Endothelial cell of umbilical vein (primary cell): ENCODE data around the gene AIF1. TPM values are rescaled to one million over a fixed set of nuclear protein-coding genes. Genes with fewer than 3 reads are reported as not detected.
A peak's percentile ranks its signal among the peaks of the same experiment; 100 is the strongest.

ENCODE experiments used
- BruUV-seq: library from RNA; stranded (reverse); fragments of 400-500 nt; replicated peaks from 2 replicates; lab custom pipeline; 2021; lab: Mats Ljungman, UMichigan
- CTCF ChIA-PET: fragments of 300-600, 350-600 bp; sonication (Branson Sonifier 250); formaldehyde crosslinking; loops from one replicate; lab custom pipeline; 2021; ENCODE audit warnings: antibody characterized with exemption, inconsistent platforms; lab: Charles Lee
- POLR2A ChIA-PET: fragments of 300-600, 350-600 bp; sonication (Branson Sonifier 250); formaldehyde crosslinking; loops from one replicate; lab custom pipeline; 2021; ENCODE audit warnings: antibody characterized with exemption, inconsistent platforms; lab: Charles Lee
- DNase-seq: peaks from one replicate; pipeline ENCODE4 v3.0.0-alpha.2; 2011; ENCODE audit warnings: low read depth, low spot score
- FAIRE-seq: peaks from 2 replicates; lab custom pipeline; 2011; peaks lifted over from hg19 to GRCh38; lab: Jason Lieb, UNC
- H2AFZ ChIP-seq: 2 replicates; pipeline ENCODE4 v1.6.0; 2012; ENCODE audit warnings: low read depth, low read length, control low read depth, inconsistent platforms
- H3K27ac ChIP-seq: 2 replicates; pipeline ENCODE4 v1.5.1; 2011; ENCODE audit warnings: low read depth, mild to moderate bottlenecking, control low read depth, low read length, moderate library complexity; ENCODE audit not compliant: insufficient read depth
- H3K27me3 ChIP-seq, 2 experiments: 2 replicates each; pipeline versions ENCODE4 v1.6.0 to v1.6.1; 2011; ENCODE audit warnings: low read length in 2 of 2, mixed read lengths in 1 of 2; ENCODE audit not compliant: control insufficient read depth in 2 of 2, insufficient read depth in 2 of 2
- H3K36me3 ChIP-seq, 2 experiments: 2 replicates in 1 of 2; 3 replicates in 1 of 2; pipeline ENCODE4 v1.5.1; 2011; ENCODE audit warnings: low read length in 2 of 2, mild to moderate bottlenecking in 1 of 2, moderate library complexity in 1 of 2; ENCODE audit not compliant: control insufficient read depth in 2 of 2, insufficient read depth in 2 of 2; ENCODE audit errors: extremely low read depth in 1 of 2
- H3K4me1 ChIP-seq: 3 replicates; pipeline ENCODE4 v1.5.1; 2011; ENCODE audit warnings: mild to moderate bottlenecking, low read length; ENCODE audit not compliant: control insufficient read depth, insufficient read depth; ENCODE audit errors: extremely low read depth
- H3K4me2 ChIP-seq: 2 replicates; pipeline ENCODE4 v1.6.1; 2011; ENCODE audit warnings: low read length, control low read depth, mixed read lengths; ENCODE audit not compliant: insufficient read depth
- H3K4me3 ChIP-seq, 3 experiments: fragments of 200-600 bp in 1 of 3; sonication (generic), shearing (Covaris generic) in 1 of 3; replicated peaks in 1 of 3; 2 replicates each; pipeline ENCODE4 v1.5.1; 2011 to 2016; ENCODE audit warnings: control low read depth in 3 of 3, low read length in 3 of 3, mild to moderate bottlenecking in 2 of 3, inconsistent platforms in 1 of 3, low read depth in 1 of 3, moderate library complexity in 1 of 3; ENCODE audit not compliant: insufficient read depth in 1 of 3
- H3K79me2 ChIP-seq: 2 replicates; pipeline ENCODE4 v1.6.0; 2012; ENCODE audit warnings: low read length, inconsistent platforms; ENCODE audit not compliant: control insufficient read depth, insufficient read depth
- H3K9ac ChIP-seq: replicated peaks from 2 replicates; pipeline ENCODE3; 2011; ENCODE audit warnings: low read length, control low read depth; ENCODE audit not compliant: insufficient read depth; ENCODE audit errors: extremely low read depth
- H3K9me1 ChIP-seq: replicated peaks from 3 replicates; pipeline ENCODE4 v1.6.0; 2011; ENCODE audit warnings: mild to moderate bottlenecking, low read length; ENCODE audit not compliant: control insufficient read depth, insufficient read depth; ENCODE audit errors: extremely low read depth
- H3K9me3 ChIP-seq: replicated peaks from 2 replicates; pipeline ENCODE4 v1.5.1; 2012; ENCODE audit warnings: low read length, inconsistent platforms; ENCODE audit not compliant: control insufficient read depth, insufficient read depth
- H4K20me1 ChIP-seq: replicated peaks from 2 replicates; pipeline ENCODE3; 2011; ENCODE audit warnings: mild to moderate bottlenecking, low read length; ENCODE audit not compliant: control insufficient read depth, insufficient read depth; ENCODE audit errors: extremely low read depth
- EZH2 ChIP-seq: IDR thresholded peaks from 2 replicates; pipeline ENCODE4 v1.6.1; 2012; ENCODE audit warnings: borderline replicate concordance, low read depth, mild to moderate bottlenecking, moderate library complexity, low read length, inconsistent platforms; ENCODE audit not compliant: severe bottlenecking
- FOS ChIP-seq: IDR thresholded peaks from 2 replicates; pipeline ENCODE4 v1.6.1; 2011; ENCODE audit warnings: mild to moderate bottlenecking, low read length, moderate library complexity, borderline replicate concordance; ENCODE audit not compliant: insufficient read depth
- JUN ChIP-seq: IDR thresholded peaks from 2 replicates; pipeline ENCODE4 v1.6.1; 2011; ENCODE audit warnings: borderline replicate concordance, low read depth; ENCODE audit not compliant: insufficient read length, insufficient read depth
- MYC ChIP-seq: IDR thresholded peaks from one replicate; pipeline ENCODE4 v1.6.1; 2011; ENCODE audit warnings: mild to moderate bottlenecking, low read depth, low read length
- POLR2A ChIP-seq: IDR thresholded peaks from 2 replicates; pipeline ENCODE4 v1.6.1; 2012; ENCODE audit warnings: low read depth, mild to moderate bottlenecking, control low read depth, low read length
- POLR2AphosphoS5 ChIP-seq: IDR thresholded peaks from 2 replicates; pipeline ENCODE4 v1.6.1; 2012; ENCODE audit warnings: low read depth, mild to moderate bottlenecking, control low read depth, low read length, moderate library complexity; ENCODE audit not compliant: insufficient read depth
- dilution Hi-C: fragments of 300-500 bp; cut with MboI; formaldehyde crosslinking; loops from one replicate; pipeline ENCODE4 v1.15.0; 2019; ENCODE audit warnings: low sequenced_read_pairs; ENCODE audit not compliant: extremely low pct_ligation_motif_present
- intact Hi-C: fragments of 100-400 bp; cut with micrococcal nuclease; formaldehyde crosslinking; loops from one replicate; pipeline ENCODE4 v1.10.0; 2022
- polyA plus RNA-seq, 4 experiments: library from polyadenylated mRNA; depleted of rRNA in 3 of 4; stranded (reverse) in 3 of 4; unstranded in 1 of 4; fragments of >200 nt; gene quantifications; 2 replicates each; pipeline versions ENCODE4 v1.2.1 to v1.2.3, GENCODE V29; 2011 to 2012; ENCODE audit warnings: missing spikeins in 1 of 4
- total RNA-seq: library from RNA; stranded (reverse); gene quantifications from 2 replicates; pipeline ENCODE4 v1.2.3, GENCODE V29; 2021
- TF ChIP-seq, protein P1 (sequence below): IDR thresholded peaks from 2 replicates; pipeline ENCODE4 v1.6.1; 2011; ENCODE audit not compliant: insufficient read depth, insufficient read length
- TF ChIP-seq, protein P2 (sequence below), 2 donors: IDR thresholded peaks; 1 replicate in 1 of 2; 2 replicates in 1 of 2; pipeline ENCODE4 v1.5.1; 2011; ENCODE audit warnings: low read length in 2 of 2, mild to moderate bottlenecking in 2 of 2, moderate library complexity in 2 of 2, control low read depth in 1 of 2, inconsistent platforms in 1 of 2, low read depth in 1 of 2; ENCODE audit not compliant: insufficient read depth in 1 of 2; ENCODE audit errors: extremely low read depth in 1 of 2

The AIF1 gene
- total and polyA plus RNA-seq, 2 donors (not counting 3 experiments of a cell fraction or from before 2014, with no cell fraction given) = not detected

DNA sequence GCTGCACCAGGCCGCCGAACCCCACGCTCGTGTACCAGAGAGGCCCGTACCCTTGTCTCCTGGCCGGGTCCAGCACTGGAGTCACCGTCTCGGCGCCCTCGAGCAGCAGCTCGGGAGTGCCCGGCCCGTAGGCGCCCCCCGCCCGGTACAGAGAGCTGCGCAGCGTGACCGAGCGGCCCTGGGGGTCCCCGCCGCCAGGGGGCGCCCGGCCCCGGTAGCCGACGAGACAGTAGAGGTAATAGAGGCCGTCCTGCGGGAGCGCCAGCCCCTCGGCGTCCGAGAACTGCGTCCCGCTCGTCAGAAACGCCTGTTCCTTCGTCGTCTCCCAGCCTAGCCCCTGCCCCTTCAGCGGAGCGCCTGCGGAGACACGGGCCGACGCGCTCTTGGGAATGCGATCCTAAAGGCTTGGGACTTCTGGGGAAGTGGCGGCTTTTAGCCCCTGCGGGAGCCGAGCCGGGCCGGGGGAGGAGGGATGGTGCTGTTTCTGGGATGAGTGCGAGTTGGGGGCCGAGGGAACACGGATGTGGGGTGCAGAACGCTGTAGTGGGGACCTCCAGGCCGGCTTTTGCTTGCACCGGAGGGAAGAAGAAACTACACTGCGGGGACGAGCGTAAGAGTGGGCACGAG is 34.1 kb upstream of the AIF1 start:
- H3K9ac ChIP-seq = peak overlapping the region; percentile 71
- ChIA-PET CTCF (interaction anchor here (0.9 to 32.6 kb wide), 7 partner anchors 9 to 49 kb away, joined by 3 to 1517 read pairs (median 5); partner anchors contain the start of genes ATP6V1G2, DDX39B, NCR3 and NFKBIL1), POLR2A (interaction anchor here (0.7 to 1.6 kb wide), 6 partner anchors 8 to 40 kb away, joined by 3 to 5 read pairs (median 3); partner anchors contain the start of gene PRRC2A)
- H4K20me1 ChIP-seq = no peaks in the 10 kb centered on the region
- no peaks in the 10 kb centered on the region for H3K9me3 ChIP-seq
- H3K79me2 ChIP-seq = peaks cover 10% of the 10 kb centered on the region
- peak overlapping the region; percentile 78 for H3K4me2 ChIP-seq
- intact Hi-C loops (loop anchor here (1.0 kb wide), 4 partner anchors 10 to 30 kb away; no protein-coding TSS in a partner anchor), dilution Hi-C loops (no loop called here)
- H3K4me1 ChIP-seq = peaks cover 16% of the 10 kb centered on the region
- H3K27ac ChIP-seq = peak overlapping the region; percentile 55
- no peaks in the 10 kb centered on the region for H3K36me3 ChIP-seq
- no peak for TF ChIP-seq FOS
- TF ChIP-seq MYC = no peak
- TF ChIP-seq JUN = no peak
- peak; percentile 37 for TF ChIP-seq POLR2A
- TF ChIP-seq, protein P1, sequence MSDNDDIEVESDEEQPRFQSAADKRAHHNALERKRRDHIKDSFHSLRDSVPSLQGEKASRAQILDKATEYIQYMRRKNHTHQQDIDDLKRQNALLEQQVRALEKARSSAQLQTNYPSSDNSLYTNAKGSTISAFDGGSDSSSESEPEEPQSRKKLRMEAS = no peak
- TF ChIP-seq POLR2AphosphoS5 = peak; percentile 86
- TF ChIP-seq, protein P2, sequence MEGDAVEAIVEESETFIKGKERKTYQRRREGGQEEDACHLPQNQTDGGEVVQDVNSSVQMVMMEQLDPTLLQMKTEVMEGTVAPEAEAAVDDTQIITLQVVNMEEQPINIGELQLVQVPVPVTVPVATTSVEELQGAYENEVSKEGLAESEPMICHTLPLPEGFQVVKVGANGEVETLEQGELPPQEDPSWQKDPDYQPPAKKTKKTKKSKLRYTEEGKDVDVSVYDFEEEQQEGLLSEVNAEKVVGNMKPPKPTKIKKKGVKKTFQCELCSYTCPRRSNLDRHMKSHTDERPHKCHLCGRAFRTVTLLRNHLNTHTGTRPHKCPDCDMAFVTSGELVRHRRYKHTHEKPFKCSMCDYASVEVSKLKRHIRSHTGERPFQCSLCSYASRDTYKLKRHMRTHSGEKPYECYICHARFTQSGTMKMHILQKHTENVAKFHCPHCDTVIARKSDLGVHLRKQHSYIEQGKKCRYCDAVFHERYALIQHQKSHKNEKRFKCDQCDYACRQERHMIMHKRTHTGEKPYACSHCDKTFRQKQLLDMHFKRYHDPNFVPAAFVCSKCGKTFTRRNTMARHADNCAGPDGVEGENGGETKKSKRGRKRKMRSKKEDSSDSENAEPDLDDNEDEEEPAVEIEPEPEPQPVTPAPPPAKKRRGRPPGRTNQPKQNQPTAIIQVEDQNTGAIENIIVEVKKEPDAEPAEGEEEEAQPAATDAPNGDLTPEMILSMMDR (IDR thresholded peaks at IDR 0.05; ENCODE audit: extremely low read depth in 1 of 2, insufficient read depth in 1 of 2, low read depth in 1 of 2, low read length in 2 of 2) = peak; percentile 99
- TF ChIP-seq EZH2 = no peak
- DNase-seq (peak; percentile 87), FAIRE-seq (peak; percentile 93)
- no peaks in the 10 kb centered on the region for H3K9me1 ChIP-seq
- H3K27me3 ChIP-seq = no peaks in the 10 kb centered on the region
- H2AFZ ChIP-seq = peak overlapping the region; percentile 95
- TSS peak; percentile 42 for BruUV-seq
- H3K4me3 ChIP-seq = peak overlapping the region; percentile 56 to 71 (median 70)
